Measurements from ENCODE around the gene PGM1. TPM values are rescaled to one million over a fixed set of nuclear protein-coding genes. Genes with fewer than 3 reads are reported as not detected.

The PGM1 gene
- total and polyA plus RNA-seq, 2 donors (not counting 3 experiments of a cell fraction or from before 2014, with no cell fraction given) = 9.3 to 21.0 TPM

DNA sequence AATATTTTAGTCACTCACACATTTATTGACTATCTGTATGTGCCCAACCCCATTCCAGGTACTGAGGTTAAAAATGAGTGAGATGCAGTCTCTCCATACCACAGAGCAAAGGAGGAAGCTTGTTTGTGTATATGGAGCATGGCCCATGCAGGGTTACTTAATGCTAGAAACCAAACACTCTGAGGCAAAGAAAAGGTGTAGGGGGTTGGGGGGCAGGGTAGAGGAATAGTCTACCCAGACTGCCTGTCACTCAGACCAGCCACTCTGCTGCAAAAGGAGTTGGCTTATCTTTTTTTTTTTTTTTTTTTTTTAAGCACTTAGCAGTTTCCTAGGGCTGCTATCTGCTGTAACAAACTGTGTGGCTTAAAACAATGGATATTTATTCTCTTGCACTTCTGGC, 19.8 kb downstream of the PGM1 start:
- no TSS peak for BruUV-seq (replicated peaks)
- Histone ChIP-seq H3K4me1 (ENCODE audit: control insufficient read depth, extremely low read depth, insufficient read depth, low read length) (no peaks in the 10 kb centered on the region), H3K79me2 (ENCODE audit: control insufficient read depth, insufficient read depth, low read length) (no peaks in the 10 kb centered on the region), H3K27ac (ENCODE audit: insufficient read depth, low read depth, low read length) (no peak overlapping the region), H3K4me2 (ENCODE audit: insufficient read depth, low read length) (no peak overlapping the region), H3K27me3 (ENCODE audit: control insufficient read depth in 2 of 2, insufficient read depth in 2 of 2, low read length in 2 of 2) (no peaks in the 10 kb centered on the region), H3K4me3 (replicated peaks in 1 of 3; ENCODE audit: insufficient read depth in 1 of 3, low read depth in 1 of 3, low read length in 3 of 3) (no peak overlapping the region), H3K9me1 (replicated peaks; ENCODE audit: control insufficient read depth, extremely low read depth, insufficient read depth, low read length) (no peaks in the 10 kb centered on the region), H3K9ac (replicated peaks; ENCODE audit: extremely low read depth, insufficient read depth, low read length) (no peak overlapping the region), H3K9me3 (replicated peaks; ENCODE audit: control insufficient read depth, insufficient read depth, low read length) (no peaks in the 10 kb centered on the region), H2AFZ (ENCODE audit: low read depth, low read length) (no peak overlapping the region), H4K20me1 (replicated peaks; ENCODE audit: control insufficient read depth, extremely low read depth, insufficient read depth, low read length) (no peaks in the 10 kb centered on the region), H3K36me3 (ENCODE audit: control insufficient read depth in 2 of 2, extremely low read depth in 1 of 2, insufficient read depth in 2 of 2, low read length in 2 of 2) (no peaks in the 10 kb centered on the region)
- FAIRE-seq (no peak), DNase-seq (ENCODE audit: low read depth, low spot score) (no peak)
- ChIA-PET CTCF (interaction anchor here (0.7 to 3.1 kb wide), 5 partner anchors 62 to 633 kb away, joined by 3 to 12 read pairs (median 6); no protein-coding TSS in a partner anchor), POLR2A (no interaction called here)
- TF ChIP-seq FOS (IDR thresholded peaks at IDR 0.05; ENCODE audit: borderline replicate concordance, insufficient read depth, low read length) (no peak), EZH2 (IDR thresholded peaks at IDR 0.05; ENCODE audit: borderline replicate concordance, low read depth, low read length, severe bottlenecking) (no peak), POLR2A (IDR thresholded peaks at IDR 0.05; ENCODE audit: low read depth, low read length) (no peak), POLR2AphosphoS5 (IDR thresholded peaks at IDR 0.05; ENCODE audit: insufficient read depth, low read depth, low read length) (no peak), JUN (IDR thresholded peaks at IDR 0.05; ENCODE audit: borderline replicate concordance, insufficient read depth, insufficient read length, low read depth) (no peak), MYC (IDR thresholded peaks at IDR 0.05; ENCODE audit: low read depth, low read length) (no peak), GATA2 (IDR thresholded peaks at IDR 0.05; ENCODE audit: insufficient read depth, insufficient read length, low read depth, low read length) (no peak)
- TF ChIP-seq, protein P1, sequence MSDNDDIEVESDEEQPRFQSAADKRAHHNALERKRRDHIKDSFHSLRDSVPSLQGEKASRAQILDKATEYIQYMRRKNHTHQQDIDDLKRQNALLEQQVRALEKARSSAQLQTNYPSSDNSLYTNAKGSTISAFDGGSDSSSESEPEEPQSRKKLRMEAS (IDR thresholded peaks at IDR 0.05; ENCODE audit: insufficient read depth, insufficient read length) = no peak
- TF ChIP-seq, protein P2, sequence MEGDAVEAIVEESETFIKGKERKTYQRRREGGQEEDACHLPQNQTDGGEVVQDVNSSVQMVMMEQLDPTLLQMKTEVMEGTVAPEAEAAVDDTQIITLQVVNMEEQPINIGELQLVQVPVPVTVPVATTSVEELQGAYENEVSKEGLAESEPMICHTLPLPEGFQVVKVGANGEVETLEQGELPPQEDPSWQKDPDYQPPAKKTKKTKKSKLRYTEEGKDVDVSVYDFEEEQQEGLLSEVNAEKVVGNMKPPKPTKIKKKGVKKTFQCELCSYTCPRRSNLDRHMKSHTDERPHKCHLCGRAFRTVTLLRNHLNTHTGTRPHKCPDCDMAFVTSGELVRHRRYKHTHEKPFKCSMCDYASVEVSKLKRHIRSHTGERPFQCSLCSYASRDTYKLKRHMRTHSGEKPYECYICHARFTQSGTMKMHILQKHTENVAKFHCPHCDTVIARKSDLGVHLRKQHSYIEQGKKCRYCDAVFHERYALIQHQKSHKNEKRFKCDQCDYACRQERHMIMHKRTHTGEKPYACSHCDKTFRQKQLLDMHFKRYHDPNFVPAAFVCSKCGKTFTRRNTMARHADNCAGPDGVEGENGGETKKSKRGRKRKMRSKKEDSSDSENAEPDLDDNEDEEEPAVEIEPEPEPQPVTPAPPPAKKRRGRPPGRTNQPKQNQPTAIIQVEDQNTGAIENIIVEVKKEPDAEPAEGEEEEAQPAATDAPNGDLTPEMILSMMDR (IDR thresholded peaks at IDR 0.05; ENCODE audit: extremely low read depth in 1 of 2, insufficient read depth in 1 of 2, low read depth in 1 of 2, low read length in 2 of 2) = no peak
- dilution Hi-C loops (cut with MboI; ENCODE audit: extremely low pct_ligation_motif_present, low sequenced_read_pairs) (no loop called here), intact Hi-C loops (cut with micrococcal nuclease) (no loop called here)

Data from endothelial cell of umbilical vein (primary cell).